Uterus (tissue), 2 donors: ENCODE measurements around the gene ANKRD37.

Source experiments
- POLR2A ChIP-seq, 2 donors: fragments of 450-650 bp; IDR thresholded peaks; one replicate each; pipeline ENCODE4 v1.6.1; 2016; ENCODE audit warnings: antibody characterized with exemption in 2 of 2, mild to moderate bottlenecking in 1 of 2, moderate library complexity in 1 of 2
- TF ChIP-seq, protein P1 (sequence below), 4 experiments: fragments of 200-600 bp in 2 of 4; fragments of 450-650 bp in 2 of 4; sonication (generic) in 2 of 4; IDR thresholded peaks; one replicate each; pipeline ENCODE4 v1.5.1; 2016 to 2019; ENCODE audit warnings: antibody characterized with exemption in 4 of 4, mild to moderate bottlenecking in 2 of 4, moderate library complexity in 1 of 4

DNA sequence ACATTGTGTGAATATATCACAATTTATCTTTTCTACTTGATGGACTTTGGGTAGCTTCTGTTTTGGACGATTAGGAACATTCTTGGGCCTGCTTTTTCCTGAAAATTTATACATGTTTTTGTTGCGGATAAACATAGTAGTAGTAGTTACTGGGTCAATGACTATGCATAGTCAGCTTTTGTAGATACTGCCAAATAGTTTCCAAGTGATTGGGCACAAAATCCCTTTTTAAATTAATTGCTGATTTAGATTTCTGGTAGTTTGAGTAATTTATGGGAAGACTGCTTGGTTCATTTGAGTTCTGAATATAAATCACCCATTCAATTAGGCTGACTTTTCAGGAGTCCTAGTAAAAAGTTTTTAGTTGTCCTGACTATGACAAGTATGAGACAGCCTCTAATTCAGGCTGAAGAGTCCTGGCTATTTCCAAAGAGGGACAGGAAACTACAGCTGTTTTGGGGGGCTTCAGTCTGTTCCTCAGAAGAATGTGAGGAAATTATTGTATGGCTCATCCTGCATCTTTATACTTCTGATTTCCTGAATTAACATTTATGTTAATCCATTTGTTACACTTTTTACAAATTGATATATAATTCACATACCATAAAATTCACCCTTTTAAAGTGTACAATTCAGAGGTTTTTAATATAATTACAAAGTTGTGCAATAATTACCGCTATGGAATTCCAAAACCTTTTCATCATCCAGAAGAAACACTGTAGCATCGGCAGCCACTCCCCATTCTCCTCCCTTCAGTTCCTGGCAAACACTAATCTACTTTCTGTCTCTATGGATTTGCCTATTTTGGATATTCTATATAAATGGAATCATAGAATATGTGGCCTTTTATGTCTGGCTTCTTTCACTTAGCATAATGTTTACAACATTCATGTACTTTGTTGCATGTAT is 15.1 kb upstream of the ANKRD37 start:
- TF ChIP-seq POLR2A (IDR thresholded peaks at IDR 0.05): no peak
- TF ChIP-seq, protein P1, sequence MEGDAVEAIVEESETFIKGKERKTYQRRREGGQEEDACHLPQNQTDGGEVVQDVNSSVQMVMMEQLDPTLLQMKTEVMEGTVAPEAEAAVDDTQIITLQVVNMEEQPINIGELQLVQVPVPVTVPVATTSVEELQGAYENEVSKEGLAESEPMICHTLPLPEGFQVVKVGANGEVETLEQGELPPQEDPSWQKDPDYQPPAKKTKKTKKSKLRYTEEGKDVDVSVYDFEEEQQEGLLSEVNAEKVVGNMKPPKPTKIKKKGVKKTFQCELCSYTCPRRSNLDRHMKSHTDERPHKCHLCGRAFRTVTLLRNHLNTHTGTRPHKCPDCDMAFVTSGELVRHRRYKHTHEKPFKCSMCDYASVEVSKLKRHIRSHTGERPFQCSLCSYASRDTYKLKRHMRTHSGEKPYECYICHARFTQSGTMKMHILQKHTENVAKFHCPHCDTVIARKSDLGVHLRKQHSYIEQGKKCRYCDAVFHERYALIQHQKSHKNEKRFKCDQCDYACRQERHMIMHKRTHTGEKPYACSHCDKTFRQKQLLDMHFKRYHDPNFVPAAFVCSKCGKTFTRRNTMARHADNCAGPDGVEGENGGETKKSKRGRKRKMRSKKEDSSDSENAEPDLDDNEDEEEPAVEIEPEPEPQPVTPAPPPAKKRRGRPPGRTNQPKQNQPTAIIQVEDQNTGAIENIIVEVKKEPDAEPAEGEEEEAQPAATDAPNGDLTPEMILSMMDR (IDR thresholded peaks at IDR 0.05): no peak
